ENCODE measurements around the gene PEAR1.
A peak's percentile ranks its signal among the peaks of the same experiment; 100 is the strongest.

The PEAR1 gene

GRCh38 chr1:156901966-156902915, 8.7 kb downstream of the PEAR1 start:
- DNase-seq, result no peak

- DNase-seq, result no peak
Measured at GRCh38 chr1:156903328-156904091, 10.0 kb downstream of the PEAR1 start.

- DNase-seq, result no peak
Measured at GRCh38 chr1:156904187-156904959, 10.9 kb downstream of the PEAR1 start.

GRCh38 chr1:156905176-156905575, 11.7 kb downstream of the PEAR1 start:
- no peak for DNase-seq

- DNase-seq, result no peak
Measured at GRCh38 chr1:156905651-156906050, 12.1 kb downstream of the PEAR1 start.

GRCh38 chr1:156906206-156906906, 12.8 kb downstream of the PEAR1 start:
- DNase-seq, result no peak

GRCh38 chr1:156908541-156908940, 15.0 kb downstream of the PEAR1 start:
- DNase-seq, result no peak

- no peak for DNase-seq
Measured at GRCh38 chr1:156908955-156909354, 15.4 kb downstream of the PEAR1 start.

GRCh38 chr1:156909671-156910070, 16.2 kb downstream of the PEAR1 start:
- DNase-seq, result no peak

GRCh38 chr1:156910309-156910782, 16.8 kb downstream of the PEAR1 start:
- peak; percentile 63 for DNase-seq

- DNase-seq, result no peak
Measured at GRCh38 chr1:156911577-156912298, 18.2 kb downstream of the PEAR1 start.

- no peak for DNase-seq
Measured at GRCh38 chr1:156912310-156912709, 18.8 kb downstream of the PEAR1 start.

- DNase-seq, result no peak
Measured at GRCh38 chr1:156912861-156913808, 19.6 kb downstream of the PEAR1 start.

- no peak for DNase-seq
Measured at GRCh38 chr1:156913809-156914387, 20.4 kb downstream of the PEAR1 start.

GRCh38 chr1:156914440-156914856, 20.9 kb downstream of the PEAR1 start:
- DNase-seq, result no peak

- peak; percentile 63 for DNase-seq
Measured at GRCh38 chr1:156920233-156921052, 26.9 kb downstream of the PEAR1 start, which contains the start of gene LRRC71. TSS of gene LRRC71 (plus strand) at chr1:156920632. CDS start at chr1:156920804, 172 bp downstream.

- DNase-seq, result no peak
Measured at GRCh38 chr1:156921053-156921529, 27.6 kb downstream of the PEAR1 start.

GRCh38 chr1:156922986-156923669, 29.6 kb downstream of the PEAR1 start:
- DNase-seq, result no peak

All from activated naive CD4-positive, alpha-beta T cell treated with Interleukin-2 at 50 U/mL for 16 hours (primary cell).